H1 (cell line): ENCODE measurements around the gene FUT4.

Experiments used
- BCL11A ChIP-seq, 2 experiments: IDR thresholded peaks; one replicate each; pipeline ENCODE4 v1.6.1; 2011; ENCODE audit warnings: low read depth in 2 of 2, low read length in 2 of 2, mild to moderate bottlenecking in 2 of 2
- CBX5 ChIP-seq: fragments of 300-800, 300-1000 bp; sonication (generic); IDR thresholded peaks from 2 replicates; pipeline ENCODE4 v1.7.1; 2016; ENCODE audit warnings: antibody characterized with exemption, low read length, low read depth
- EZH2 ChIP-seq: fragments of 200-600 bp; sonication (generic); IDR thresholded peaks from 2 replicates; pipeline ENCODE4 v1.7.1; 2012; ENCODE audit warnings: low read depth, mild to moderate bottlenecking, moderate library complexity, low read length, inconsistent platforms; ENCODE audit not compliant: severe bottlenecking
- KDM1A ChIP-seq: fragments of 200-600, 300-600 bp; sonication (generic); IDR thresholded peaks from 2 replicates; pipeline ENCODE4 v1.7.1; 2016; ENCODE audit warnings: mild to moderate bottlenecking, low read length, borderline replicate concordance
- KDM5A ChIP-seq: fragments of 200-600 bp; IDR thresholded peaks from 2 replicates; pipeline ENCODE4 v1.7.1; 2012; ENCODE audit warnings: mild to moderate bottlenecking, low read length, inconsistent platforms, mixed read lengths
- POLR2A ChIP-seq, 2 experiments: IDR thresholded peaks; 1 replicate in 1 of 2; 2 replicates in 1 of 2; pipeline ENCODE4 v1.6.1; 2011; ENCODE audit warnings: low read depth in 2 of 2, low read length in 2 of 2, mild to moderate bottlenecking in 2 of 2; ENCODE audit errors: control extremely low read depth in 1 of 2
- POLR2AphosphoS5 ChIP-seq: IDR thresholded peaks from 2 replicates; pipeline ENCODE4 v1.6.1; 2011; ENCODE audit warnings: low read depth, low read length
- RAD21 ChIP-seq, 2 experiments: IDR thresholded peaks in 1 of 2; conservative IDR thresholded peaks in 1 of 2; 2 replicates each; pipeline ENCODE4 v1.6.1; 2011; ENCODE audit warnings: low read depth in 2 of 2, low read length in 2 of 2, improper control_type of control experiment in 1 of 2, inconsistent platforms in 1 of 2, mild to moderate bottlenecking in 1 of 2, moderate library complexity in 1 of 2
- RBBP5 ChIP-seq: IDR thresholded peaks from 2 replicates; pipeline ENCODE4 v1.7.1; 2012; ENCODE audit warnings: low read depth, mild to moderate bottlenecking, inconsistent platforms, low read length, moderate library complexity, borderline replicate concordance
- RFX5 ChIP-seq: IDR thresholded peaks from 2 replicates; pipeline ENCODE4 v1.6.1; 2011; ENCODE audit warnings: low read depth, low read length, improper control_type of control experiment, borderline replicate concordance
- RNF2 ChIP-seq: fragments of 200-900, 300-1000 bp; sonication (generic); IDR thresholded peaks from 2 replicates; pipeline ENCODE4 v1.7.1; 2016; ENCODE audit warnings: borderline replicate concordance, low read depth, mild to moderate bottlenecking, antibody characterized with exemption, low read length; ENCODE audit not compliant: poor library complexity, severe bottlenecking; ENCODE audit errors: missing control alignments
- SIN3A ChIP-seq, 2 experiments: IDR thresholded peaks in 1 of 2; conservative IDR thresholded peaks in 1 of 2; 2 replicates each; pipeline ENCODE4 v1.6.1; 2011 to 2012; ENCODE audit warnings: low read length in 2 of 2, improper control_type of control experiment in 1 of 2, low read depth in 1 of 2, mild to moderate bottlenecking in 1 of 2
- SRF ChIP-seq: IDR thresholded peaks from 2 replicates; pipeline ENCODE4 v1.6.1; 2011; ENCODE audit warnings: mild to moderate bottlenecking, low read depth, low read length, moderate library complexity

DNA sequence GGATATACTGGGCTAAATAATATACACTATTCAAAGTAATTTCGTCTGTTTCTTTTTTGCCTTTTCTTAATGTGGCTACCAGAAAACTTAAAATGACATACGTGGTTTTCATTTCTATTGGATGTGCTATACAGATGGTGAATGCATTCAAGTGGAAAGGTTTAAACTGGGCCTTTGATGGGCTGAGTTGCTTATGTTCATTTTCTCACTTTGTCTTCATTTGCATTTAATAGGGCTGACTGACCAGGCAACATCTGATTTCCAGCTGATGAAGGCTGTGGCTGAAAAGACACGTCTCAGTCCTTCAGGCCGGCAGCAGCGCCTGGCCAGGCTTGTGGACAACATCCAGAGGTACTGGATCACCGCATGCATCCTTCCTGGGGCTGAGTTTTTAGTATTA, 51.4 kb downstream of the FUT4 start:
- TF ChIP-seq CBX5, result no peak
- no peak for TF ChIP-seq EZH2
- TF ChIP-seq KDM5A, result no peak
- TF ChIP-seq KDM1A, result no peak
- TF ChIP-seq RAD21 (IDR thresholded peaks at IDR 0.05 in 1 of 2, conservative IDR thresholded peaks at IDR 0.05 in 1 of 2; ENCODE audit: low read depth in 2 of 2, low read length in 2 of 2), result no peak
- no peak for TF ChIP-seq BCL11A (IDR thresholded peaks at IDR 0.05; ENCODE audit: low read depth in 2 of 2, low read length in 2 of 2)
- TF ChIP-seq POLR2AphosphoS5, result no peak
- TF ChIP-seq SIN3A (conservative IDR thresholded peaks at IDR 0.05 in 1 of 2, IDR thresholded peaks at IDR 0.05 in 1 of 2; ENCODE audit: low read depth in 1 of 2, low read length in 2 of 2), result no peak
- no peak for TF ChIP-seq POLR2A (IDR thresholded peaks at IDR 0.05; ENCODE audit: control extremely low read depth in 1 of 2, low read depth in 2 of 2, low read length in 2 of 2)
- no peak for TF ChIP-seq RFX5
- TF ChIP-seq RBBP5, result no peak
- TF ChIP-seq SRF, result no peak
- TF ChIP-seq RNF2, result no peak
